ENCODE data around the gene SP7. TPM values are rescaled to one million over a fixed set of nuclear protein-coding genes. Genes with fewer than 3 reads are reported as not detected.
A peak's percentile ranks its signal among the peaks of the same experiment; 100 is the strongest.

Gene SP7
- total and polyA plus RNA-seq, 9 of the 15 experiments (the other 6 are each of a cell fraction or from before 2014, with no cell fraction given) = 0.04 TPM; not detected in 8

GRCh38 chr12:53287741-53288216 lies 48.4 kb downstream of the SP7 start:
- ChIA-PET POLR2A (interaction anchor here (0.5 to 1.7 kb wide), 5 partner anchors 10 to 721 kb away, joined by 4 to 6 read pairs (median 4); partner anchors contain the start of genes ESPL1 and HOXC8), CTCF (ENCODE audit: low intra/inter-chr PET ratio) (interaction anchor here (0.7 to 3.1 kb wide), 3 partner anchors 75 to 186 kb away, joined by 3 to 41 read pairs (median 7); no protein-coding TSS in a partner anchor)
- no TSS peak for BruUV-seq (replicated peaks)
- intact Hi-C loops (cut with micrococcal nuclease) (loop anchor here (1.0 to 5.0 kb wide), 3 partner anchors 36 to 130 kb away; no protein-coding TSS in a partner anchor), in situ Hi-C loops (cut with MboI) (loop anchor here (5.0 kb wide), 2 partner anchors 75 to 220 kb away; no protein-coding TSS in a partner anchor)
- Histone ChIP-seq H3K79me2 (ENCODE audit: control insufficient read depth, insufficient read depth, low read length) (no peaks in the 10 kb centered on the region), H3K9me1 (ENCODE audit: control insufficient read depth, insufficient read depth, low read length) (no peaks in the 10 kb centered on the region), H3K9ac (ENCODE audit: insufficient read depth in 1 of 2, low read depth in 2 of 2, low read length in 2 of 2) (0 out of 4 replicates have a peak overlapping the region, but pooled peaks of 1 of the 2 experiments have one; percentile 54), H3K36me3 (ENCODE audit: control insufficient read depth, insufficient read depth, low read length) (peaks cover 88% of the 10 kb centered on the region), H4K20me1 (replicated peaks; ENCODE audit: control insufficient read depth, insufficient read depth, low read length) (no peaks in the 10 kb centered on the region), H2AFZ (ENCODE audit: low read depth, low read length) (no peak overlapping the region), H3K4me1 (replicated peaks in 1 of 2; ENCODE audit: control insufficient read depth in 2 of 2, insufficient read depth in 2 of 2, low read length in 2 of 2) (peaks cover 0 to 6% of the 10 kb centered on the region in 2 experiments; a peak in 1 of 5 replicates), H3K9me3 (replicated peaks; ENCODE audit: control insufficient read depth, insufficient read depth, low read depth, low read length) (no peaks in the 10 kb centered on the region), H3K27me3 (ENCODE audit: control insufficient read depth in 2 of 2, insufficient read depth in 2 of 2, low read length in 2 of 2) (no peaks in the 10 kb centered on the region), H3K4me2 (ENCODE audit: insufficient read depth, low read length) (no peak overlapping the region), H3K27ac (ENCODE audit: extremely low read depth, low read depth, low read length) (no peak overlapping the region), H3K4me3 (no peak overlapping the region)
- peak; percentile 94 for FAIRE-seq
- peak; percentile 67 to 78 (median 74) for DNase-seq (ENCODE audit: extremely low read depth in 1 of 4, low spot score in 3 of 4)
- ATAC-seq = peak; percentile 96
- WGBS (ENCODE audit: insufficient coverage, low coverage, missing lambda C conversion rate) = 50% methylated on average over 10 of the region's 11 CpGs
- TF ChIP-seq ZNF12 (CRISPR knock-in tag; IDR thresholded peaks at IDR 0.05) = no peak
- TF ChIP-seq GABPB1 (CRISPR knock-in tag; IDR thresholded peaks at IDR 0.05) = no peak
- no peak for TF ChIP-seq PRPF4 (IDR thresholded peaks at IDR 0.05; ENCODE audit: insufficient read depth, low read depth, low read length, poor library complexity, severe bottlenecking)
- TF ChIP-seq VEZF1 (CRISPR knock-in tag; IDR thresholded peaks at IDR 0.05) = no peak
- TF ChIP-seq RFX1 (IDR thresholded peaks at IDR 0.05) = no peak
- no peak for TF ChIP-seq SMAD3 (CRISPR knock-in tag; conservative IDR thresholded peaks at IDR 0.05)
- TF ChIP-seq PHF21A (IDR thresholded peaks at IDR 0.05; ENCODE audit: borderline replicate concordance, low read depth) = no peak
- no peak for TF ChIP-seq ZC3H8 (IDR thresholded peaks at IDR 0.05)
- no peak for TF ChIP-seq NCOA4 (IDR thresholded peaks at IDR 0.05; ENCODE audit: partially characterized antibody)
- TF ChIP-seq PCBP2 (IDR thresholded peaks at IDR 0.05; ENCODE audit: low read depth, low read length, poor library complexity, severe bottlenecking) = no peak
- TF ChIP-seq, protein P1, sequence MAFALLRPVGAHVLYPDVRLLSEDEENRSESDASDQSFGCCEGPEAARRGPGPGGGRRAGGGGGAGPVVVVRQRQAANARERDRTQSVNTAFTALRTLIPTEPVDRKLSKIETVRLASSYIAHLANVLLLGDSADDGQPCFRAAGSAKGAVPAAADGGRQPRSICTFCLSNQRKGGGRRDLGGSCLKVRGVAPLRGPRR (CRISPR knock-in tag; IDR thresholded peaks at IDR 0.05) = no peak
- no peak for TF ChIP-seq HNRNPH1 (optimal IDR thresholded peaks at IDR 0.05; ENCODE audit: low read depth, low read length)
- TF ChIP-seq GATAD2B (IDR thresholded peaks at IDR 0.05; ENCODE audit: borderline replicate concordance) = no peak
- TF ChIP-seq U2AF2 (optimal IDR thresholded peaks at IDR 0.05; ENCODE audit: low read depth, low read length) = no peak
- no peak for TF ChIP-seq PCBP1 (IDR thresholded peaks at IDR 0.05; ENCODE audit: low read depth, low read length, poor library complexity, severe bottlenecking)
- no peak for TF ChIP-seq ZNF511 (CRISPR knock-in tag; IDR thresholded peaks at IDR 0.05)
- TF ChIP-seq ARNT (IDR thresholded peaks at IDR 0.05) = 0 out of 4 replicates have a peak, but pooled peaks of 1 of the 2 experiments have one; percentile 50
- TF ChIP-seq, protein P2, sequence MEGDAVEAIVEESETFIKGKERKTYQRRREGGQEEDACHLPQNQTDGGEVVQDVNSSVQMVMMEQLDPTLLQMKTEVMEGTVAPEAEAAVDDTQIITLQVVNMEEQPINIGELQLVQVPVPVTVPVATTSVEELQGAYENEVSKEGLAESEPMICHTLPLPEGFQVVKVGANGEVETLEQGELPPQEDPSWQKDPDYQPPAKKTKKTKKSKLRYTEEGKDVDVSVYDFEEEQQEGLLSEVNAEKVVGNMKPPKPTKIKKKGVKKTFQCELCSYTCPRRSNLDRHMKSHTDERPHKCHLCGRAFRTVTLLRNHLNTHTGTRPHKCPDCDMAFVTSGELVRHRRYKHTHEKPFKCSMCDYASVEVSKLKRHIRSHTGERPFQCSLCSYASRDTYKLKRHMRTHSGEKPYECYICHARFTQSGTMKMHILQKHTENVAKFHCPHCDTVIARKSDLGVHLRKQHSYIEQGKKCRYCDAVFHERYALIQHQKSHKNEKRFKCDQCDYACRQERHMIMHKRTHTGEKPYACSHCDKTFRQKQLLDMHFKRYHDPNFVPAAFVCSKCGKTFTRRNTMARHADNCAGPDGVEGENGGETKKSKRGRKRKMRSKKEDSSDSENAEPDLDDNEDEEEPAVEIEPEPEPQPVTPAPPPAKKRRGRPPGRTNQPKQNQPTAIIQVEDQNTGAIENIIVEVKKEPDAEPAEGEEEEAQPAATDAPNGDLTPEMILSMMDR (IDR thresholded peaks at IDR 0.05 in 2 of 3, conservative IDR thresholded peaks at IDR 0.05 in 1 of 3; ENCODE audit: insufficient read depth in 2 of 3, low read depth in 1 of 3, low read length in 3 of 3) = peak; percentile 79 to 89 (median 83)
- TF ChIP-seq NCOA2 (IDR thresholded peaks at IDR 0.05; ENCODE audit: partially characterized antibody in 2 of 2) = no peak

Data from K562 (cell line).